ENCODE data around the gene KRTAP12-3.
"Not testable (repeated sequence)": the region's sequence is repeated elsewhere in the genome, so short reads cannot be mapped to it uniquely, and the experiment has no call there.

GRCh38 chr21:44610157-44610843, 47.4 kb upstream of the KRTAP12-3 start:
- not testable (repeated sequence) for TF ChIP-seq CTCF, POLR2A (IDR thresholded peaks at IDR 0.05)

All from uterus (tissue), 2 donors.